Astrocyte (in vitro differentiated cells and primary cell): ENCODE measurements around the gene SPHK2.

Experiments used
- EZH2 ChIP-seq: IDR thresholded peaks from 2 replicates; pipeline ENCODE4 v1.6.1; 2012; ENCODE audit warnings: mild to moderate bottlenecking, low read length, inconsistent platforms; ENCODE audit not compliant: insufficient read depth
- TF ChIP-seq, protein P1 (sequence below): IDR thresholded peaks from 2 replicates; pipeline ENCODE4 v1.5.1; 2011; ENCODE audit warnings: low read depth, mild to moderate bottlenecking, inconsistent platforms, low read length, moderate library complexity; ENCODE audit not compliant: insufficient read depth

DNA sequence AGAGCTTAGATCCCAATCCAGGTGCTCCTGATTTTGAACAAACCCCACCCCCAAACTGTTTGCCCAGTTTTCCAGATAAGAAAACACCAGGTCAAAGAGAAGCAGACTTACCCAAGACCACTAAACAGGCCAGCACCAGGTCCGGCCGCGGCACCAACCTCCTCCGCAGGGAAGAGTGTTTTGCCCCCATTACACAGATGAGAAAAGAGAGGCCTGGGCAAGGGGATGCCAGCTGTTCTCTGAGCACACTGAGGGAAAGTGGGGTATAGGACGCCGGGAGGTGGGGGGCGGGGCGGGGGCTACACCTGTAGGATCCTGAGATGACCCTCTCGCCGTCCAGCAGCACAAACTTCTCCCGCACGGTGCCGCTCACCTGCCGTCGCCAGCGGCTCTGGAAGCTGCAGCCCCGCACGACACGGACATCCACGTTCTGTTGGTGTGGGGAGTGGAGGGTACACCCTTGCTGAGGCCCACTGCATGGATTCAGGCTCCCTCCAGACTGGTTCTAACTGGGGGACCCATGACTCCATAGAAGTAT is 9.7 kb upstream of the SPHK2 start:
- TF ChIP-seq, protein P1, sequence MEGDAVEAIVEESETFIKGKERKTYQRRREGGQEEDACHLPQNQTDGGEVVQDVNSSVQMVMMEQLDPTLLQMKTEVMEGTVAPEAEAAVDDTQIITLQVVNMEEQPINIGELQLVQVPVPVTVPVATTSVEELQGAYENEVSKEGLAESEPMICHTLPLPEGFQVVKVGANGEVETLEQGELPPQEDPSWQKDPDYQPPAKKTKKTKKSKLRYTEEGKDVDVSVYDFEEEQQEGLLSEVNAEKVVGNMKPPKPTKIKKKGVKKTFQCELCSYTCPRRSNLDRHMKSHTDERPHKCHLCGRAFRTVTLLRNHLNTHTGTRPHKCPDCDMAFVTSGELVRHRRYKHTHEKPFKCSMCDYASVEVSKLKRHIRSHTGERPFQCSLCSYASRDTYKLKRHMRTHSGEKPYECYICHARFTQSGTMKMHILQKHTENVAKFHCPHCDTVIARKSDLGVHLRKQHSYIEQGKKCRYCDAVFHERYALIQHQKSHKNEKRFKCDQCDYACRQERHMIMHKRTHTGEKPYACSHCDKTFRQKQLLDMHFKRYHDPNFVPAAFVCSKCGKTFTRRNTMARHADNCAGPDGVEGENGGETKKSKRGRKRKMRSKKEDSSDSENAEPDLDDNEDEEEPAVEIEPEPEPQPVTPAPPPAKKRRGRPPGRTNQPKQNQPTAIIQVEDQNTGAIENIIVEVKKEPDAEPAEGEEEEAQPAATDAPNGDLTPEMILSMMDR = no peak
- TF ChIP-seq EZH2 = no peak
